ENCODE data around the gene DDX5. TPM values are rescaled to one million over a fixed set of nuclear protein-coding genes. Genes with fewer than 3 reads are reported as not detected.

The DDX5 gene
- total RNA-seq, 6 donors from 2014 or later: 554 to 1,286 (median 754) TPM

GRCh38 chr17:64484380-64484779 is 21.7 kb downstream of the DDX5 start:
- WGBS, 2 donors: 73 to 80% methylated on average over 3 of the region's 3 CpGs
- H3K27ac ChIP-seq: no peak overlapping the region
- DNase-seq (no peak), ATAC-seq (ENCODE audit: low FRiP score in 2 of 2) (no peak)
- no peaks in the 10 kb centered on the region for H3K9me3 ChIP-seq
- H3K4me1 ChIP-seq: no peaks in the 10 kb centered on the region
- H3K4me3 ChIP-seq: no peak overlapping the region
- H3K36me3 ChIP-seq: peaks cover 0 to 64% (median 18%) of the 10 kb centered on the region in 4 donors
- TF ChIP-seq POLR2A (IDR thresholded peaks at IDR 0.05) (no peak), EP300 (IDR thresholded peaks at IDR 0.05) (no peak), POLR2AphosphoS5 (IDR thresholded peaks at IDR 0.05) (no peak), CTCF (IDR thresholded peaks at IDR 0.05) (no peak)
- H3K27me3 ChIP-seq: no peaks in the 10 kb centered on the region

GRCh38 chr17:64480951-64481350 is 25.1 kb downstream of the DDX5 start:
- H3K36me3 ChIP-seq: peaks cover 0 to 59% (median 18%) of the 10 kb centered on the region in 4 donors
- DNase-seq: no peak
- WGBS, 2 donors: 89 to 100% methylated on average over 1 of the region's 1 CpG

GRCh38 chr17:64477849-64478248 is 28.2 kb downstream of the DDX5 start:
- no peak for DNase-seq
- Histone ChIP-seq H3K4me3 (no peak overlapping the region), H3K36me3 (peaks cover 0 to 34% (median 4%) of the 10 kb centered on the region in 4 donors), H3K27ac (no peak overlapping the region), H3K27me3 (no peaks in the 10 kb centered on the region), H3K9me3 (no peaks in the 10 kb centered on the region), H3K4me1 (no peaks in the 10 kb centered on the region)
- WGBS, 2 donors: 27 to 28% methylated on average over 1 of the region's 1 CpG
- TF ChIP-seq EP300 (IDR thresholded peaks at IDR 0.05) (no peak), POLR2A (IDR thresholded peaks at IDR 0.05) (no peak), POLR2AphosphoS5 (IDR thresholded peaks at IDR 0.05) (no peak), CTCF (IDR thresholded peaks at IDR 0.05) (no peak)
- ATAC-seq (ENCODE audit: low FRiP score in 2 of 2): no peak

More at GRCh38 chr17:64480951-64481350, 25.1 kb downstream of the DDX5 start:
- Histone ChIP-seq H3K27ac (no peak overlapping the region), H3K4me1 (no peaks in the 10 kb centered on the region), H3K4me3 (no peak overlapping the region), H3K27me3 (no peaks in the 10 kb centered on the region), H3K9me3 (no peaks in the 10 kb centered on the region)
- ATAC-seq (ENCODE audit: low FRiP score in 2 of 2): no peak
- TF ChIP-seq POLR2A (IDR thresholded peaks at IDR 0.05): no peak
- TF ChIP-seq EP300 (IDR thresholded peaks at IDR 0.05): no peak
- TF ChIP-seq CTCF (IDR thresholded peaks at IDR 0.05): no peak
- no peak for TF ChIP-seq POLR2AphosphoS5 (IDR thresholded peaks at IDR 0.05)

- WGBS, 2 donors: 91 to 97% methylated on average over 2 of the region's 2 CpGs
- H3K4me3 ChIP-seq: no peak overlapping the region
- no peaks in the 10 kb centered on the region for H3K9me3 ChIP-seq
- no peak overlapping the region for H3K27ac ChIP-seq
- H3K36me3 ChIP-seq: peaks cover 0 to 13% (median 0%) of the 10 kb centered on the region in 4 donors
- TF ChIP-seq POLR2AphosphoS5 (IDR thresholded peaks at IDR 0.05) (no peak), CTCF (IDR thresholded peaks at IDR 0.05) (no peak), POLR2A (IDR thresholded peaks at IDR 0.05) (no peak), EP300 (IDR thresholded peaks at IDR 0.05) (no peak)
- ATAC-seq (ENCODE audit: low FRiP score in 2 of 2) (no peak), DNase-seq (no peak)
- H3K4me1 ChIP-seq: no peaks in the 10 kb centered on the region
- no peaks in the 10 kb centered on the region for H3K27me3 ChIP-seq
Observed at GRCh38 chr17:64472564-64472963, 33.5 kb downstream of the DDX5 start.

GRCh38 chr17:64471440-64471839 is 34.6 kb downstream of the DDX5 start:
- DNase-seq (no peak), ATAC-seq (ENCODE audit: low FRiP score in 2 of 2) (no peak)
- H3K9me3 ChIP-seq: no peaks in the 10 kb centered on the region
- H3K4me3 ChIP-seq: no peak overlapping the region
- no peaks in the 10 kb centered on the region for H3K27me3 ChIP-seq
- peaks cover 0 to 14% (median 0%) of the 10 kb centered on the region in 4 donors for H3K36me3 ChIP-seq
- TF ChIP-seq POLR2A (IDR thresholded peaks at IDR 0.05) (no peak), EP300 (IDR thresholded peaks at IDR 0.05) (no peak), POLR2AphosphoS5 (IDR thresholded peaks at IDR 0.05) (no peak), CTCF (IDR thresholded peaks at IDR 0.05) (no peak)
- 95 to 96% methylated on average over 3 of the region's 3 CpGs for WGBS, 2 donors
- H3K4me1 ChIP-seq: no peaks in the 10 kb centered on the region
- H3K27ac ChIP-seq: no peak overlapping the region
